Measurements from ENCODE around the gene UBAP2.

The UBAP2 gene

GRCh38 chr9:33931326-33931725 lies 117.4 kb downstream of the UBAP2 start:
- peaks cover 58 to 79% of the 10 kb centered on the region in 2 experiments for H3K36me3 ChIP-seq (ENCODE audit: control insufficient read depth in 1 of 2, insufficient read depth in 2 of 2, low read length in 2 of 2)
- no peak overlapping the region for H3K4me2 ChIP-seq (ENCODE audit: low read length)
- H3K9me3 ChIP-seq (ENCODE audit: insufficient read depth, low read depth, low read length): peaks cover 3% of the 10 kb centered on the region
- H4K8ac ChIP-seq (ENCODE audit: low read depth, low read length): no peak overlapping the region
- H3K14ac ChIP-seq (ENCODE audit: low read length): no peak overlapping the region
- peaks cover 6 to 7% of the 10 kb centered on the region in 2 experiments for H3K4me1 ChIP-seq (ENCODE audit: control insufficient read depth in 1 of 2, insufficient read depth in 2 of 2, low read length in 2 of 2)
- WGBS (ENCODE audit: extremely low coverage, insufficient coverage, insufficient read length): no CpG with 5 or more reads among the region's 3 CpGs
- H2BK5ac ChIP-seq (ENCODE audit: low read depth, low read length, poor library complexity): no peak overlapping the region
- no peaks in the 10 kb centered on the region for H3K79me1 ChIP-seq (ENCODE audit: low read length)
- H3K4ac ChIP-seq (ENCODE audit: low read depth, low read length): no peak overlapping the region
- no peak overlapping the region for H2AK5ac ChIP-seq (ENCODE audit: low read length)
- no peak overlapping the region for H3K18ac ChIP-seq (ENCODE audit: low read length)
- H3K27me3 ChIP-seq (ENCODE audit: insufficient read depth, low read length): no peaks in the 10 kb centered on the region
- no peak overlapping the region for H3K9ac ChIP-seq (ENCODE audit: low read length)
- H3K4me3 ChIP-seq (ENCODE audit: low read depth, low read length): no peak overlapping the region
- H2AFZ ChIP-seq (ENCODE audit: insufficient read depth, low read length, poor library complexity): no peak overlapping the region
- no peak overlapping the region for H4K91ac ChIP-seq (ENCODE audit: low read depth, low read length)
- no peak overlapping the region for H3K27ac ChIP-seq (ENCODE audit: low read depth, low read length)
- H4K12ac ChIP-seq (ENCODE audit: low read depth, low read length): no peak overlapping the region
- no peaks in the 10 kb centered on the region for H3K79me2 ChIP-seq (ENCODE audit: control insufficient read depth, insufficient read depth, low read length, poor library complexity)
- DNase-seq: no peak
- no peak overlapping the region for H2BK120ac ChIP-seq (ENCODE audit: insufficient read depth, low read length, poor library complexity)
- no peak overlapping the region for H2BK12ac ChIP-seq (ENCODE audit: low read length)
- peak overlapping the region; percentile 50 for H3K23ac ChIP-seq (ENCODE audit: low read length)

GRCh38 chr9:33927694-33928093 lies 121.0 kb downstream of the UBAP2 start:
- no peak overlapping the region for H2BK120ac ChIP-seq (ENCODE audit: insufficient read depth, low read length, poor library complexity)
- H3K4me2 ChIP-seq (ENCODE audit: low read length): no peak overlapping the region
- no peak overlapping the region for H3K9ac ChIP-seq (ENCODE audit: low read length)
- peaks cover 6 to 7% of the 10 kb centered on the region in 2 experiments for H3K4me1 ChIP-seq (ENCODE audit: control insufficient read depth in 1 of 2, insufficient read depth in 2 of 2, low read length in 2 of 2)
- H3K27me3 ChIP-seq (ENCODE audit: insufficient read depth, low read length): no peaks in the 10 kb centered on the region
- no peaks in the 10 kb centered on the region for H3K79me2 ChIP-seq (ENCODE audit: control insufficient read depth, insufficient read depth, low read length, poor library complexity)
- no peak overlapping the region for H3K4me3 ChIP-seq (ENCODE audit: low read depth, low read length)
- H2BK5ac ChIP-seq (ENCODE audit: low read depth, low read length, poor library complexity): no peak overlapping the region
- WGBS (ENCODE audit: extremely low coverage, insufficient coverage, insufficient read length): no CpG with 5 or more reads among the region's 15 CpGs
- H4K12ac ChIP-seq (ENCODE audit: low read depth, low read length): no peak overlapping the region
- no peak overlapping the region for H3K4ac ChIP-seq (ENCODE audit: low read depth, low read length)
- no peak overlapping the region for H3K14ac ChIP-seq (ENCODE audit: low read length)
- H3K27ac ChIP-seq (ENCODE audit: low read depth, low read length): no peak overlapping the region
- no peak overlapping the region for H2AFZ ChIP-seq (ENCODE audit: insufficient read depth, low read length, poor library complexity)
- H3K18ac ChIP-seq (ENCODE audit: low read length): no peak overlapping the region
- peaks cover 3% of the 10 kb centered on the region for H3K9me3 ChIP-seq (ENCODE audit: insufficient read depth, low read depth, low read length)
- no peak for DNase-seq
- H3K23ac ChIP-seq (ENCODE audit: low read length): no peak overlapping the region
- H4K8ac ChIP-seq (ENCODE audit: low read depth, low read length): no peak overlapping the region
- H3K36me3 ChIP-seq (ENCODE audit: control insufficient read depth in 1 of 2, insufficient read depth in 2 of 2, low read length in 2 of 2): peaks cover 74 to 83% of the 10 kb centered on the region in 2 experiments
- no peak overlapping the region for H4K91ac ChIP-seq (ENCODE audit: low read depth, low read length)
- no peak overlapping the region for H2BK12ac ChIP-seq (ENCODE audit: low read length)
- H2AK5ac ChIP-seq (ENCODE audit: low read length): no peak overlapping the region
- no peaks in the 10 kb centered on the region for H3K79me1 ChIP-seq (ENCODE audit: low read length)

- no peak overlapping the region for H3K4me2 ChIP-seq (ENCODE audit: low read length)
- no peak overlapping the region for H4K12ac ChIP-seq (ENCODE audit: low read depth, low read length)
- H3K4ac ChIP-seq (ENCODE audit: low read depth, low read length): no peak overlapping the region
- no peak overlapping the region for H3K9ac ChIP-seq (ENCODE audit: low read length)
- H4K91ac ChIP-seq (ENCODE audit: low read depth, low read length): no peak overlapping the region
- no peak overlapping the region for H2BK12ac ChIP-seq (ENCODE audit: low read length)
- no peak overlapping the region for H2BK120ac ChIP-seq (ENCODE audit: insufficient read depth, low read length, poor library complexity)
- H3K79me2 ChIP-seq (ENCODE audit: control insufficient read depth, insufficient read depth, low read length, poor library complexity): no peaks in the 10 kb centered on the region
- no peak overlapping the region for H2AK5ac ChIP-seq (ENCODE audit: low read length)
- WGBS (ENCODE audit: extremely low coverage, insufficient coverage, insufficient read length): no CpG with 5 or more reads among the region's 17 CpGs
- no peak for DNase-seq
- H3K27me3 ChIP-seq (ENCODE audit: insufficient read depth, low read length): no peaks in the 10 kb centered on the region
- peaks cover 74 to 83% of the 10 kb centered on the region in 2 experiments for H3K36me3 ChIP-seq (ENCODE audit: control insufficient read depth in 1 of 2, insufficient read depth in 2 of 2, low read length in 2 of 2)
- no peak overlapping the region for H4K8ac ChIP-seq (ENCODE audit: low read depth, low read length)
- no peak overlapping the region for H3K23ac ChIP-seq (ENCODE audit: low read length)
- H3K18ac ChIP-seq (ENCODE audit: low read length): no peak overlapping the region
- no peaks in the 10 kb centered on the region for H3K4me1 ChIP-seq (ENCODE audit: control insufficient read depth in 1 of 2, insufficient read depth in 2 of 2, low read length in 2 of 2)
- H2AFZ ChIP-seq (ENCODE audit: insufficient read depth, low read length, poor library complexity): no peak overlapping the region
- no peak overlapping the region for H2BK5ac ChIP-seq (ENCODE audit: low read depth, low read length, poor library complexity)
- peaks cover 3% of the 10 kb centered on the region for H3K9me3 ChIP-seq (ENCODE audit: insufficient read depth, low read depth, low read length)
- H3K79me1 ChIP-seq (ENCODE audit: low read length): no peaks in the 10 kb centered on the region
- H3K14ac ChIP-seq (ENCODE audit: low read length): no peak overlapping the region
- H3K4me3 ChIP-seq (ENCODE audit: low read depth, low read length): no peak overlapping the region
- no peak overlapping the region for H3K27ac ChIP-seq (ENCODE audit: low read depth, low read length)
Measured at GRCh38 chr9:33926746-33927485, 121.8 kb downstream of the UBAP2 start.

GRCh38 chr9:33924978-33925797 lies 123.5 kb downstream of the UBAP2 start:
- WGBS (ENCODE audit: extremely low coverage, insufficient coverage, insufficient read length): no CpG with 5 or more reads among the region's 17 CpGs
- H3K9me3 ChIP-seq (ENCODE audit: insufficient read depth, low read depth, low read length): peaks cover 2% of the 10 kb centered on the region

More at GRCh38 chr9:33924978-33925797, 123.5 kb downstream of the UBAP2 start:
- no peak overlapping the region for H3K23ac ChIP-seq (ENCODE audit: low read length)
- H2AK5ac ChIP-seq (ENCODE audit: low read length): no peak overlapping the region
- no peak overlapping the region for H3K4ac ChIP-seq (ENCODE audit: low read depth, low read length)
- no peak overlapping the region for H3K27ac ChIP-seq (ENCODE audit: low read depth, low read length)
- no peak overlapping the region for H2BK12ac ChIP-seq (ENCODE audit: low read length)
- no peak overlapping the region for H2AFZ ChIP-seq (ENCODE audit: insufficient read depth, low read length, poor library complexity)
- H3K9ac ChIP-seq (ENCODE audit: low read length): no peak overlapping the region
- peak; percentile 30 to 61 for DNase-seq
- no peaks in the 10 kb centered on the region for H3K79me1 ChIP-seq (ENCODE audit: low read length)
- peak overlapping the region; percentile 14 for H4K12ac ChIP-seq (ENCODE audit: low read depth, low read length)
- no peak overlapping the region for H2BK5ac ChIP-seq (ENCODE audit: low read depth, low read length, poor library complexity)
- H2BK120ac ChIP-seq (ENCODE audit: insufficient read depth, low read length, poor library complexity): no peak overlapping the region
- peaks cover 72 to 86% of the 10 kb centered on the region in 2 experiments for H3K36me3 ChIP-seq (ENCODE audit: control insufficient read depth in 1 of 2, insufficient read depth in 2 of 2, low read length in 2 of 2)
- no peak overlapping the region for H4K8ac ChIP-seq (ENCODE audit: low read depth, low read length)
- no peaks in the 10 kb centered on the region for H3K79me2 ChIP-seq (ENCODE audit: control insufficient read depth, insufficient read depth, low read length, poor library complexity)
- H3K18ac ChIP-seq (ENCODE audit: low read length): no peak overlapping the region
- no peaks in the 10 kb centered on the region for H3K27me3 ChIP-seq (ENCODE audit: insufficient read depth, low read length)
- H4K91ac ChIP-seq (ENCODE audit: low read depth, low read length): no peak overlapping the region
- H3K4me3 ChIP-seq (ENCODE audit: low read depth, low read length): no peak overlapping the region
- H3K4me1 ChIP-seq (ENCODE audit: control insufficient read depth in 1 of 2, insufficient read depth in 2 of 2, low read length in 2 of 2): no peaks in the 10 kb centered on the region
- no peak overlapping the region for H3K4me2 ChIP-seq (ENCODE audit: low read length)
- no peak overlapping the region for H3K14ac ChIP-seq (ENCODE audit: low read length)
